Measurements from ENCODE around the gene DNAH2.
A peak's percentile ranks its signal among the peaks of the same experiment; 100 is the strongest.

The DNAH2 gene

GRCh38 chr17:7701681-7702080 lies 15.9 kb upstream of the DNAH2 start:
- no peak overlapping the region for H3K4me3 ChIP-seq (ENCODE audit: low read depth, low read length)

DNA sequence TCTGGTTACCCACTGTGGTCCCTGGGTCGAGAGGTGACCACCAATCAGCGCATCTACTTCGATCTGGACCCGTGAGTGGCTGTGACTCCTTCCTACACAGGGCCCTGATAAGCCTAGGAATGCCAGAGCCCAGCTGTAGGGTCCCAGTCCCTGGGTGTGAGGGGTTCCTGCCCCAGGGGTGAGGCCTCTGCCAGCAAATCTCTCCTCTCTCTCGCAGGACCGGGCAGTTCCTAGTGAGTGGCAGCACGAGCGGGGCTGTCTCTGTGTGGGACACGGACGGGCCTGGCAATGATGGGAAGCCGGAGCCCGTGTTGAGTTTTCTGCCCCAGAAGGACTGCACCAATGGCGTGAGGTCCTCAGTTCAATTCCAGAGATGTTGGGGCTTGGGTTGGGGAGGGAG lies 14.8 kb upstream of the DNAH2 start:
- no peak overlapping the region for H3K4me3 ChIP-seq (ENCODE audit: low read depth, low read length)

GRCh38 chr17:7703584-7704479 lies 13.7 kb upstream of the DNAH2 start:
- H3K4me3 ChIP-seq (ENCODE audit: low read depth, low read length), result no peak overlapping the region

DNA sequence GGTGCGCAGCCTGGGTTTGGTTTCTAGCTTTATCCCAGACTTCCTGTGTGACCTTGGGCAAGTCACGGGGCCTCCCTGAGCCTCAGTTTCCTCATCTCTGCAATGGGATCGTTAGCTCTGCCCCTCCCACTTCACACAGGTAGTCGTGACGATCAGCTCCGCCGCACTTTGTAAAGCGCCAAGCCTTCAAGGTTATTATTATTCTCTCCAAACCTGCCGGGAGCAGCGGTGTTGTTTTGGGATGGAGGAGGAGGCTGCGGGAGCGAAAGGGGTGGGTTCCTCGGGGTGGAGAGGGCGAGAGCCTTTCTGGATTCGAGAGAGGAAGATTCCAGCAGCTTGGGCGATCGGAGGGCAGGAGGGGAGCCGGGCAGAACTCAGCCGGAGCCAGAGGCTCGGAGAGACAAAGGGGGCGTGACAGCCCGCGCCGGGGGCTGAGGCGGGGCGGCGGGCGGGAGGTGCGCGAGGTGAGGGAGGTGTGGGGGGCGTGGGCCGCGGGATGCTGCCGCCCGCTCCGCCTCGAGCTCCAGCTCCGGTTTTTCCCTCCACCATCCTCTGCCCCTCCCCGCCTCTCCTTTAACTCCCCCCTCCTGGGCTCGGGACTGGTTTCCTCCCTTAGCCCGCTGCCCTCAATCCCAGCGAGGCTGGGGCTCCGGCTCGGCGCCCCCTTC lies 12.8 kb upstream of the DNAH2 start, which contains the start of gene EFNB3:
TSS of gene EFNB3 (plus strand) at position 602 of the 668 bp plus-strand sequence. CDS start 397 bp downstream, outside the sequence.
- peak within 1 kb of the TSS; percentile 54 for H3K4me3 ChIP-seq (ENCODE audit: low read depth, low read length)

GRCh38 chr17:7705269-7706255 lies 12.0 kb upstream of the DNAH2 start:
- H3K4me3 ChIP-seq (ENCODE audit: low read depth, low read length), result peak overlapping the region; percentile 54

DNA sequence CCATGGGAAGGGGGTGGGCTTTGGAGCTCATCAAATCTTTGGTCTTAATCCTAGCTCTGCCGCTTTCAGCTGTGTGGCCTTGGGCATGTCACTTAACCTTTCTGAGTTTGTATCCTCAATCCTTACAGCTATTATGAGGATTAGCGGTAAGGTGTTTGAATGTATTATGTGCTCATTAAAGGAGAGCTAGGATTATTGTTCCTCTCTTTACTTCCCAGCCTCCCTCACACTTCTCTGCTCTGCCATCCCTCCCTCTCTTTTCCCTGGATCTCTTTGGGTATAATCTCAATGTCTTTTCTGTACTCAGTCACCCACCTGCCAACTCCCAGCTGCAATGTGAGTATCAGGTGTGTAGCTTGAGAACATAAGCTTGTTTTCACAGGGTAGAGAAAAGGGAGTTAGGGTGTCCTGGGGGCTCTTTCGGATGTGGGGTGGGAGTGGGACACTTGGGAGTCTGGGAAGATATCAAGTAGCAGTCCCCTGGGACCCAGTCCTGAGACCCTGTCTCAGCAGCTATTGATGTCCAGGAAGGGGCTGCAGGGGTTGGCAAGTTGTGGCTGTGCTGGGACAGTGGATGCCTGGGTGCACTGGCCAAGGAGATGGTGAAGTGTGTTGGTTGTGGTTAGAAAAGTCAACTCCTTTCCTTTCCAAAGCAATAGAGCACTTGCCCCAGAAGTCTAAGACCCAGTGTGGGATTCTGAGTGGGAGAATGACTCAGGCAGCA lies 10.8 kb upstream of the DNAH2 start:
- H3K4me3 ChIP-seq (ENCODE audit: low read depth, low read length), result no peak overlapping the region

DNA sequence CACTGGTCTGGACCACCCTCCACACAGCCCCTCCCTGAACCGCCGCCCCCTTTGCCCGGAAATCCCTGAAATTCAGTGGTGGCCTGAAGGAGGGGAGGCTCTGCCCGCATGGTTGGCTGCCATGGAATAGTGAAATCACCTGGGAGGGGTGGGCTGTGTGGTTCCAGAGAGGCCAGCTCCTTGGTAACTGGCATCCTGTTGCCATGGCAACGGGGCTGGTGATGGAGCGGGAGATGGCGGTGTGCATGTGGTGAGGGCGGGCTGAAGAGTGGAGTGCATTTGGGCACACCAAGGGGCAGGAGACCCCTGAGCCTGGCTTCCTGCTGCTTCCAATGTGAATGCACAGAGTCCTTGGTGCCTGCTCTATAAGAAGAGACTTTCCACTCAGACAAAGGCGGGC lies 10.1 kb upstream of the DNAH2 start:
- H3K4me3 ChIP-seq (ENCODE audit: low read depth, low read length), result no peak overlapping the region

DNA sequence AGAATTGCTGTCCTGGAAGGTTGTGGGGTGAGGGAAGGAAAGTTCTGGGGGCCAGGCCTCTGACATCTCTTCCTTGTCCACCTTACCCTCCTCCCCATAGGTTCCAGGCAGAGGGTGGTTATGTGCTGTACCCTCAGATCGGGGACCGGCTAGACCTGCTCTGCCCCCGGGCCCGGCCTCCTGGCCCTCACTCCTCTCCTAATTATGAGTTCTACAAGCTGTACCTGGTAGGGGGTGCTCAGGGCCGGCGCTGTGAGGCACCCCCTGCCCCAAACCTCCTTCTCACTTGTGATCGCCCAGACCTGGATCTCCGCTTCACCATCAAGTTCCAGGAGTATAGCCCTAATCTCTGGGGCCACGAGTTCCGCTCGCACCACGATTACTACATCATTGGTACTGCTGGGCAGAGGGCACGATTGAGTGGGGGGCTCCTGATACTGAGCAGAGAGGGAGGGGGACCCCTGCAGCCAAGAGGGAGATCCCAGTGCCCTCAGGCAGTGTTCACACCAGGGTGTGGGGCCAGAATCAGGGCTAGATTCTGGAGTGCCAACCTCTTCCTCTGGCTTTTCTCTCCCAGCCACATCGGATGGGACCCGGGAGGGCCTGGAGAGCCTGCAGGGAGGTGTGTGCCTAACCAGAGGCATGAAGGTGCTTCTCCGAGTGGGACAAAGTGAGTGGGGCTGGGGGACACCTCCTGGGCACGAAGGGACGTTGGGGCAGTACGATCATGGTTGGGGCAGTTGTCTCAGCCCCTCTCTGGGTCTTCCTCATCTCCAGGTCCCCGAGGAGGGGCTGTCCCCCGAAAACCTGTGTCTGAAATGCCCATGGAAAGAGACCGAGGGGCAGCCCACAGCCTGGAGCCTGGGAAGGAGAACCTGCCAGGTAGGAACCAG lies 9.4 kb upstream of the DNAH2 start:
- H3K4me3 ChIP-seq (ENCODE audit: low read depth, low read length), result no peak overlapping the region

- no peak overlapping the region for H3K4me3 ChIP-seq (ENCODE audit: low read depth, low read length)
Measured at GRCh38 chr17:7709031-7709430, 8.5 kb upstream of the DNAH2 start.

GRCh38 chr17:7710301-7710700 lies 7.2 kb upstream of the DNAH2 start:
- no peak overlapping the region for H3K4me3 ChIP-seq (ENCODE audit: low read depth, low read length)

- H3K4me3 ChIP-seq (ENCODE audit: low read depth, low read length), result no peak overlapping the region
Measured at GRCh38 chr17:7711051-7711755, 6.3 kb upstream of the DNAH2 start.

- H3K4me3 ChIP-seq (ENCODE audit: low read depth, low read length), result no peak overlapping the region
Measured at GRCh38 chr17:7712111-7712771, 5.3 kb upstream of the DNAH2 start.

DNA sequence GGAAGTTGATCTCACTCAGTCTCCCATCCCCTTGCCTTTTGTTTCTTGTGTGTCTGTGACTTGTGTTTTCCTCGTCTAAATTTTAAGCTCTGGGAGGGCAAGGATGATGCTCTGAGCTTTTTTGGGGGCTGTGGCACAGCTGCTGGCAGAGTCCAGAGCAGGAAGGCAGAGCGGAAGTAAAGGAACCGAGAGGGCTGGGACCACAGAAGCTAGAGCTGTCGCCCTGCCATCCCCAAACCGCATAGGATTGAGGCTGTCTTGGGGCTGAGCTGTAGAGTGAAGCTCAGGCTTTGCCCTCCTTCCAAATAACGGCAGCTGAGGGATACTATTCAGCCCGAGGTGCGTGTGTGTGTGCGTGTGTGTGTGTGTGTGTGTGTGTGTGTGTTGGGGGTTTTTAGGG lies 3.8 kb upstream of the DNAH2 start:
- no peak overlapping the region for H3K4me3 ChIP-seq (ENCODE audit: low read depth, low read length)

- H3K4me3 ChIP-seq (ENCODE audit: low read depth, low read length), result no peak overlapping the region
Measured at GRCh38 chr17:7714721-7715594, 2.6 kb upstream of the DNAH2 start.

GRCh38 chr17:7715936-7716886 lies 1.3 kb upstream of the DNAH2 start:
- H3K4me3 ChIP-seq (ENCODE audit: low read depth, low read length), result peak overlapping the region; percentile 34

DNA sequence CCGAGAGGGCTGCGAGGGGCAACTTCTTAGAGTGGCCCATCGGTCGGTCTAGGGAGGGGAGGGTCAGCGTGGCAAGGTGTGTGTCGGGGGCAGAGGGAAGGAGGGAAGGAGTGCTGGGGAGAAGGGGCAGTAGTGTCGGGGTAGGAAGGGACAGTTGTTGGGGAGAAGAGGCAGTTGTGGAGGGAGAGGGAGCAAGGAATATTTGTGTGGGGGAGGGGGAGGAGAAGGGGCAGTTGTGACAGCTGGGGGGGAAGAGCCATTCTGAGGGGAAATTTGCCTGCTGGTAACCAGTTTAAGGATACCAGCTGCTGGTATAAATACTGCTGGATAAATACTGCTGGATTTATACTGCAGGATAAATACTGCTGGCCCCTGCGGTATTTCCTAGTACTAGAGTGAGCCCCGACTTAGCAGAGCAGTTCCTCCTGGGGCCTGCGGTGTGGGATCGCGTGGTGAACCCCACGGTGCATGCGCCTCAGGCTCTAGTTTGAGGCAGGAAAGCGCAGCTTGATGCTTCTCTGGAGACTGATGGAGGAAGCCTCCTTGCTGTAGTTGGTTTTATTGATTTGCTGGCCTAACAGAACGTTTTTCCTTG lies 309 bp downstream of the DNAH2 start:
- H3K4me3 ChIP-seq (ENCODE audit: low read depth, low read length), result peak overlapping the region; percentile 42
